SIG-M5 (cell line): Measurements from ENCODE around the gene MB21D2.
"Not testable (repeated sequence)": the region's sequence is repeated elsewhere in the genome, so short reads cannot be mapped to it uniquely, and the experiment has no call there.

Experiments
- DNase-seq: peaks from one replicate; lab custom pipeline; 2025; lab: John Stamatoyannopoulos, UW

The MB21D2 gene

GRCh38 chr3:192917404-192918274 is at the start of gene MB21D2:
Gene MB21D2 (minus strand): TSS chr3:192917856. CDS start chr3:192917840, 16 bp downstream.
- no peak for DNase-seq

- DNase-seq, result not testable (repeated sequence)
These were observed 47.5 kb upstream of the MB21D2 start for GRCh38 chr3:192964959-192965719.

GRCh38 chr3:192959773-192960172 is 42.1 kb upstream of the MB21D2 start:
- DNase-seq, result no peak

GRCh38 chr3:192958219-192958872 is 40.7 kb upstream of the MB21D2 start:
- DNase-seq, result no peak

- peak; percentile 39 for DNase-seq
These were observed 39.9 kb upstream of the MB21D2 start for GRCh38 chr3:192957441-192958021.

- DNase-seq, result no peak
These were observed 36.3 kb upstream of the MB21D2 start for GRCh38 chr3:192953926-192954325.

GRCh38 chr3:192947421-192947820 is 29.8 kb upstream of the MB21D2 start:
- no peak for DNase-seq

GRCh38 chr3:192943393-192943792 is 25.7 kb upstream of the MB21D2 start:
- no peak for DNase-seq

- no peak for DNase-seq
These were observed 25.0 kb upstream of the MB21D2 start for GRCh38 chr3:192942625-192943024.

GRCh38 chr3:192940129-192940528 is 22.5 kb upstream of the MB21D2 start:
- DNase-seq, result no peak

- DNase-seq, result no peak
These were observed 17.8 kb upstream of the MB21D2 start for GRCh38 chr3:192935441-192935840.

GRCh38 chr3:192933779-192934460 is 16.3 kb upstream of the MB21D2 start:
- DNase-seq, result no peak

- no peak for DNase-seq
These were observed 15.6 kb upstream of the MB21D2 start for GRCh38 chr3:192933259-192933658.

- no peak for DNase-seq
These were observed 14.2 kb upstream of the MB21D2 start for GRCh38 chr3:192931825-192932224.

- no peak for DNase-seq
These were observed 12.9 kb upstream of the MB21D2 start for GRCh38 chr3:192930577-192930976.

- no peak for DNase-seq
These were observed 12.3 kb upstream of the MB21D2 start for GRCh38 chr3:192929755-192930547.

- DNase-seq, result no peak
These were observed 11.5 kb upstream of the MB21D2 start for GRCh38 chr3:192929146-192929545.

GRCh38 chr3:192928720-192929119 is 11.1 kb upstream of the MB21D2 start:
- no peak for DNase-seq

GRCh38 chr3:192928016-192928415 is 10.4 kb upstream of the MB21D2 start:
- no peak for DNase-seq

- DNase-seq, result no peak
These were observed 9.4 kb upstream of the MB21D2 start for GRCh38 chr3:192927016-192927415.

GRCh38 chr3:192923731-192924130 is 6.1 kb upstream of the MB21D2 start:
- no peak for DNase-seq
